T-helper 1 cell (primary cell): ENCODE results near the gene PAPSS2.

Experiments
- DNase-seq, 5 donors: peaks; one replicate each; pipeline ENCODE4 v3.0.0-alpha.2; 2012 to 2020

Gene PAPSS2

GRCh38 chr10:87671139-87671815 lies 11.6 kb downstream of the PAPSS2 start:
- no peak for DNase-seq

GRCh38 chr10:87672551-87672950 lies 12.9 kb downstream of the PAPSS2 start:
- no peak for DNase-seq

DNA sequence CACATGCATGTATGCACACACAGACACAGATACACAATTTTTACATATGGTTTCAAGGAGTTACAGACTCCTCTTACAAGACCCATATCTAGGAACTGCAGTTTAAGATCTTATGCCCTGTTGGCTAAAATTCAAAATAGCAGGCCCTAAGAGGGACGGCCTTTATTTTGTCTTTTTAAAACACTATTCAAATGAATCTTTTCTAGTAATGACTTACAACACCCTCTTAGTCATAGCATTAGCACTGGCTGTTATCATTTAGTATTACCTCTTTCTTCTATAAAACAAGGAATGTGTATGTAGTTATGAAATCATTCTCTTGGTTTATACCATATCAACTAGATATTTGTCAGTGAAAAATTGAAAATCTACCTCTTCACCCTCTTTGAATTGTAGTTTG lies 15.3 kb downstream of the PAPSS2 start:
- DNase-seq, result no peak

DNA sequence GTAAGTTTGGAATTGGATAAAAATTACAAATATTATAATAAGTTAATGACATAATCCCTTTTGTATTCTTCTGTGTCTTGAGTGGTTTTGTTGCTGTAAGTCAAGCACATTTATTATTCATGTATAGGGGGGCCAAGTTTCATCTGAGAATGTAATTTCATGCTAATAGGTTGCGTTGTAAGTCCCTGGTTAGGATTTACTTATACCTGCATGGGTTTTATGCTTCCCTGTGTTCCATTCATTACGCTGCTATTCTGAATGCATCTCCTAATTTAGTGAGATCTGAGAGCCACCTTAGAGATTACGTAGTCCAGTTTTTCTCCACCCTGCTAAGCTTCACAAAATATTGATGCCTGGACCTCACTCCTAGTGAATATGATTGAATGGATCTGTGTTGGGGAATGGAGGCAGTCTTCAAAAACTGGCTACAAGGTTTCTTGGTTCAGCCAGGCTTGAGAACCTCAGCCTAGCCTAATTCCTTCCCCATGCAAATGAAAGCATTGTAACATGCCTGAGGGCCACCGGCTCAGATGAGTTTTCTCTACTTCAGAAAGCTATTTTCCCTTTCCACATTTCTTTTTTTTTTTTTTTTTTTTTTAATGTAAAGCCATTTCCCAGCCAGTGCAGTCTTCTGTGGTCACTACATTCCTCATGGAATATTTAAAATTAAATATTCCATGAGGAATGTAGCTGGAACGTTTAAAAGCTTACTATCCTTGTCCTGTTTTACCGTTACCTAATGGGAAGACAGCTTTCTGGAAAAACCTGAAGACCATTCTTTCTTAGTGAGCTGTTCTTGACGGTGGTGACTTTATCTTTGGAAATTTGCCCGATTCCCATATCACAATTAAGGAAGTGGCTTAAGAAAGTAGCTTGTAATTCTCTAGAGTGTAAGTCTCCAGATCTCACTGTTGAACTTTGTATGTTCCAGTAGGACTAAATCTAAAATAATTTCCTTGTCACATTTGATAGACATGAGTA lies 16.0 kb downstream of the PAPSS2 start:
- DNase-seq, result no peak

- no peak for DNase-seq
Observed at GRCh38 chr10:87677595-87677994, 17.9 kb downstream of the PAPSS2 start.

DNA sequence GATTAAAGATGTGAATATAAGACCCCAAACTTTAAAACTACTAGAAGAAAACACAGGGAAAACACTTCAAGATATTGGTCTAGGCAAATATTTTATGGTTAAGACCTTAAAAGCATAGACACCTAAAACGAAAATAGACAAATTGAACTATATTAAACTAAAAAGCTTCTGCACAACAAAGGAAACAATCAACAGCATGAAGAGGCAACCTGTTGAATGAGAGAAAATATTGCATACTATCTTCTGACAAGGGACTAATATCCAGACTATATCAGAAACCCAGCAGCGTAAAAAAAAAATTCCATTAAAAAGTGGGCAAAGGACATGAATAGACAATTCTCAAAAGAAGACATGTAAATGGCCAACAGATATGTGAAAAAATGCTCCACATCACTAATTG lies 18.6 kb downstream of the PAPSS2 start:
- no peak for DNase-seq

GRCh38 chr10:87683356-87683755 lies 23.7 kb downstream of the PAPSS2 start:
- DNase-seq, result no peak

DNA sequence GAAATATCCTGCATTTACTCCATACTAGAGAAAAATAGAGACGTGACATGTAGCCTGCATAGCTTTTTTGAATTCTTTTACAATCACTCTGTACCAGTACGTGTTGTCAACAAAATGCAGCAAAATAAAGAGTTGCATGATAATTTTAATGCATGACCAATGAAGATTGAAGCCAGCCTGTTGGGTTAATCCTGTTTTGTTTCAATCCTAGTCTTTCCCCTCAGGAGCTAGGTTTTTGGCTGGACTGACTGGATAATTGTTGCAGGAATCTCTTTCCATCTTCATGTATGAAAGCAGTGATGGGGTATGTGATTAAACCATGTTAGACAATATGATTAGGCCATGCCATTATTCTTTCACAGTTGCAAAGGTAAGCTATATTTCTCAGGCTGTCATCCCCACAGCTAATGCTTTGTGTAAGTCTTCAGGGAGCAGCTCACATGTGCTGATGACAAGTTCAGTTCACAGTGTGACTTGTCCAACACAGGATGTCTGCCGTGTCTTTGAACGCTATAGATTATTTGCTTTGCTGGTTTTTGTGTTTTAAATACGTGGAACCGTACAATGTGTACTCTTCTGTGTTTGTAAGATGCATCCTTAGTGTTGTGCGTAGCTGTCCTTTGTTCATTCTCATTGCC lies 24.4 kb downstream of the PAPSS2 start:
- DNase-seq, result no peak

DNA sequence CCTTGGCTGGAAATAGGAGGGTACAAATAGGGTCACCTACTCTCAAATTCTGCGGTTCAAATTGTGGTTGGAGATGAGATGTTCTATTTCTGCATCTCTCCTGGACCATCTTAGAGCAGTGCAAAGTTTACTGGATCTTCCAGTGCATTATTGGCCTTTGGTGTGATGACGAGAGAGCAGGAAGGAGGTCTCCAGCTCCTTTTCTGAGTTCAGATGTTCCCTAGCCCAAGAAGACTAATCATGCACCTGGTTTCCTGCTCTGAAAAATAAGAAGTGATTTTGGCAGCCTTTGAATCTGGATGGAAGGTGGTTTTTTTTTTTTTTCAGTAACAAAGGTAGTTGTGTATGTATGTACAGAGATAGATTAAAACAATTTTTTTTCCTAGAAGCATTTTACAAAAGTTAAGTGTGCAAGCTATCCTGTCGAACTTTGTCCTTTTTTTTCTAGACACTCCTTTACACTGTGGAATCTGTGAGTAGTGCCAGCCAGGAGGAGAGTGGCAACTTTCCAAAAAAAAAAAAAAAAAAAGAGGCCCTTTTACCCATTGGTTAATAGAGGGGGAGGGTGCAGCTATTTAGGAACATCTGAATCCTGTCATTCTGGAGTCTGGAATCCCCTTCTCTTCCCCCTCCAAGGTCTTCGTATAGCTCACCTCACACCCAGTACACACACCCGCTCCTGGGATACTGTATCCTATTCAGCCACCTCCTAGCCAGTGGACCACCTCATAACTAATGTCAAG lies 26.3 kb downstream of the PAPSS2 start:
- DNase-seq, result no peak

GRCh38 chr10:87691506-87692070 lies 31.9 kb downstream of the PAPSS2 start:
- no peak for DNase-seq

DNA sequence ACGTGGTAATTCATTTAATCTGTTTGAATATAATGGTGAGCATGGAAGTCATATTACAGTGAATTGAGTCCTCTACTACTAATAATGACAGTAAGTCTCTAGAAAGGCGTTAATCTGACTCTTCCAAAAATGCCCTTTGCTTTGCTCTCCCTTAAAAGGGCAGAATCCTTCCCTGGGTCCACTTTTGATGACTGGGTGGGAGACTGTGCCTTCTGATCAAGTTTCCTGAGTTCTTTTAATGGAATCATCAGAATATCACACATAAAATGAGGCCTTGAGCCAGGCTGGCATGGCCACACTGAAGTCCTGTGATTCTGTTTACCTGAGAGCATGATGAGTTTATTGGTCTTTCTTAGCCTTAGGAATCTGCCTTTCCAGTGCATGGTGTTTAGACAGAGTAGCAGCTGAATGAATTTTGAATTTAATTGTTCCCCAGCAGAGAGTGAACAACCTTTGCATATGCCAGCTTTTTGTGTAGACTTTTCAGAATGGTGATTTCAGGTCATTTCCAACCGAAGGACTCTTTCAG lies 33.3 kb downstream of the PAPSS2 start:
- DNase-seq, result no peak

- DNase-seq, result no peak
Observed at GRCh38 chr10:87694011-87694794, 34.5 kb downstream of the PAPSS2 start.

GRCh38 chr10:87695074-87695473 lies 35.4 kb downstream of the PAPSS2 start:
- DNase-seq, result no peak

- no peak for DNase-seq
Observed at GRCh38 chr10:87696922-87697745, 37.5 kb downstream of the PAPSS2 start.

- DNase-seq, result no peak
Observed at GRCh38 chr10:87700031-87700796, 40.5 kb downstream of the PAPSS2 start.

GRCh38 chr10:87702260-87702972 lies 42.7 kb downstream of the PAPSS2 start:
- DNase-seq, result no peak

- DNase-seq, result no peak
Observed at GRCh38 chr10:87702973-87703294, 43.3 kb downstream of the PAPSS2 start.

GRCh38 chr10:87703771-87704170 lies 44.1 kb downstream of the PAPSS2 start:
- no peak for DNase-seq

DNA sequence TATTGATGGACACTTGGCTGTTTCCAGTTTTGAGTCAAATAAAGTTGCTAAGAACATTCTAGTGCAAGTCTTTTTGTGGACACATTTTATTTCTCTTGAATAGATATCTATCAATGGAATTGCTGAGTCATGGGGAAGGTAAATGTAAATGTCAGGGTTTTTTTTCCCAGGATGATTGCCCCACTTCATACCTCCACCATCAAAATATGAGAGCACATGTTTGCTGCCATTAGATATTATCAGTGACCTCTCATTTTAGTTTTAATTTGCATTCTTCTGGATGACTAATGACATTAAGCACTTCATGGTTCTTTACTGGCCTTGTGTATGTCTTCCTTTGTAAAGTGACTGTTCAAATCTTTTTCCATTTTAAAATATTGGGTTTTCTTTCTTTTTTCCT lies 45.7 kb downstream of the PAPSS2 start:
- no peak for DNase-seq
